ENCODE results near the gene SLC17A7. TPM values are rescaled to one million over a fixed set of nuclear protein-coding genes. Genes with fewer than 3 reads are reported as not detected.

The SLC17A7 gene
- total RNA-seq, 1 experiment from 2014 or later: 1.6 TPM

GRCh38 chr19:49453757-49454240, 12.5 kb upstream of the SLC17A7 start:
- no peaks in the 10 kb centered on the region for H3K9me3 Mint-ChIP-seq
- H3K27ac Mint-ChIP-seq: peak overlapping the region; percentile 100
- TF ChIP-seq MLX (CRISPR knock-in tag; IDR thresholded peaks at IDR 0.05): no peak
- no peak for TF ChIP-seq ATF6 (CRISPR knock-in tag; IDR thresholded peaks at IDR 0.05)
- TF ChIP-seq NR3C1 (CRISPR knock-in tag; conservative IDR thresholded peaks at IDR 0.05; ENCODE audit: low read depth): 0 out of 2 replicates have a peak, but pooled peaks have one; percentile 67
- TF ChIP-seq ZNF263 (CRISPR knock-in tag; IDR thresholded peaks at IDR 0.05; ENCODE audit: low read depth): no peak
- TF ChIP-seq PRRX2 (CRISPR knock-in tag; IDR thresholded peaks at IDR 0.05): no peak
- TF ChIP-seq MYBL2 (CRISPR knock-in tag; IDR thresholded peaks at IDR 0.05): no peak
- 0 out of 2 replicates have a peak, but pooled peaks have one; percentile 4 for TF ChIP-seq ZNF138 (CRISPR knock-in tag; conservative IDR thresholded peaks at IDR 0.05)
- no peak for TF ChIP-seq SMAD3 (CRISPR knock-in tag; IDR thresholded peaks at IDR 0.05; ENCODE audit: borderline replicate concordance)
- no peak for TF ChIP-seq NFATC4 (CRISPR knock-in tag; IDR thresholded peaks at IDR 0.05)
- no peak for TF ChIP-seq ZNF416 (CRISPR knock-in tag; IDR thresholded peaks at IDR 0.05)
- no peak for TF ChIP-seq FOXK1 (CRISPR knock-in tag; IDR thresholded peaks at IDR 0.05)
- TF ChIP-seq ERG (CRISPR knock-in tag; IDR thresholded peaks at IDR 0.05): no peak
- 0 out of 2 replicates have a peak, but pooled peaks have one; percentile 47 for TF ChIP-seq AR (CRISPR knock-in tag; IDR thresholded peaks at IDR 0.05)
- peaks cover 21% of the 10 kb centered on the region for H3K4me1 Mint-ChIP-seq
- H3K27me3 Mint-ChIP-seq (ENCODE audit: low read depth): no peaks in the 10 kb centered on the region
- H3K36me3 Mint-ChIP-seq: peaks cover 30% of the 10 kb centered on the region
- peak overlapping the region; percentile 94 for H3K4me3 Mint-ChIP-seq
- ChIA-PET POLR2A (interaction anchor here (0.6 to 2.1 kb wide), 9 partner anchors 11 to 141 kb away, joined by 3 to 7 read pairs (median 3); no protein-coding TSS in a partner anchor), CTCF (interaction anchor here (0.6 to 3.9 kb wide), 15 partner anchors 9 to 454 kb away, joined by 3 to 33 read pairs (median 5); partner anchors contain the start of genes SLC17A7 and TEAD2)
- ATAC-seq (no peak), DNase-seq (ENCODE audit: low spot score) (no peak)

- DNase-seq (ENCODE audit: low spot score): peak; percentile 96
- POLR2A ChIA-PET: interaction anchor here (0.5 to 2.1 kb wide), 11 partner anchors 11 to 542 kb away, joined by 3 to 7 read pairs (median 4); partner anchors contain the start of gene RCN3
- peaks cover 35% of the 10 kb centered on the region for H3K36me3 Mint-ChIP-seq
- peak within 1 kb of the TSS; percentile 100 for H3K27ac Mint-ChIP-seq
- H3K27me3 Mint-ChIP-seq (ENCODE audit: low read depth): no peaks in the 10 kb centered on the region
- H3K4me1 Mint-ChIP-seq: peaks cover 26% of the 10 kb centered on the region
- H3K4me3 Mint-ChIP-seq: peak within 1 kb of the TSS; percentile 94
- peak; percentile 90 for ATAC-seq
- CTCF ChIA-PET: interaction anchor here (0.6 to 3.9 kb wide), 20 partner anchors 8 to 453 kb away, joined by 3 to 33 read pairs (median 5); partner anchors contain the start of genes DKKL1, GFY, LIN7B and SLC17A7
- H3K9me3 Mint-ChIP-seq: no peaks in the 10 kb centered on the region
- TF ChIP-seq CREB1 (CRISPR knock-in tag; IDR thresholded peaks at IDR 0.05) (0 out of 2 replicates have a peak, but pooled peaks have one; percentile 64), ERG (CRISPR knock-in tag; IDR thresholded peaks at IDR 0.05) (no peak), NR2C2 (CRISPR knock-in tag; IDR thresholded peaks at IDR 0.05) (no peak), FOXP1 (CRISPR knock-in tag; IDR thresholded peaks at IDR 0.05; ENCODE audit: borderline replicate concordance) (peak; percentile 54; the same call in 1 of the 2 replicates), NR3C1 (CRISPR knock-in tag; conservative IDR thresholded peaks at IDR 0.05; ENCODE audit: low read depth) (no peak), ZNF512 (CRISPR knock-in tag; IDR thresholded peaks at IDR 0.05; ENCODE audit: borderline replicate concordance) (no peak), MYBL2 (CRISPR knock-in tag; IDR thresholded peaks at IDR 0.05) (no peak), MAX (CRISPR knock-in tag; IDR thresholded peaks at IDR 0.05) (peak; percentile 77), ZNF138 (CRISPR knock-in tag; conservative IDR thresholded peaks at IDR 0.05) (0 out of 2 replicates have a peak, but pooled peaks have one; percentile 44), USF1 (CRISPR knock-in tag; IDR thresholded peaks at IDR 0.05) (peak; percentile 95), E2F5 (CRISPR knock-in tag; IDR thresholded peaks at IDR 0.05) (peak; percentile 90)
These were observed 11.9 kb upstream of the SLC17A7 start, which contains the start of gene ALDH16A1 for GRCh38 chr19:49453013-49453756. TSS of gene ALDH16A1 (plus strand) at chr19:49453225. CDS start at chr19:49453332, 107 bp downstream.

Measured in WTC11 (cell line).